ENCODE data around the gene BIRC3.

The BIRC3 gene

GRCh38 chr11:102386136-102386734 is 69.0 kb downstream of the BIRC3 start:
- Histone ChIP-seq H3K27me3 (ENCODE audit: insufficient read depth, low read length) (no peaks in the 10 kb centered on the region), H3K4me2 (ENCODE audit: low read length) (no peak overlapping the region), H3K9me3 (ENCODE audit: low read length) (no peaks in the 10 kb centered on the region), H3K27ac (ENCODE audit: low read depth, low read length, poor library complexity, severe bottlenecking) (no peak overlapping the region), H3K4me1 (ENCODE audit: insufficient read depth, low read length, severe bottlenecking) (no peaks in the 10 kb centered on the region), H3F3A (ENCODE audit: insufficient read depth, low read length) (0 out of 2 replicates have a peak, but pooled peaks cover 4% of the 10 kb centered on the region), H3K36me3 (ENCODE audit: insufficient read depth, low read length) (peaks cover 38% of the 10 kb centered on the region), H3K9me2 (ENCODE audit: low read depth, low read length) (no peaks in the 10 kb centered on the region), H3K9ac (ENCODE audit: low read length) (no peak overlapping the region), H2AFZ (ENCODE audit: low read length) (no peak overlapping the region), H3K79me2 (ENCODE audit: insufficient read depth, low read length) (no peaks in the 10 kb centered on the region), H3K4me3 (ENCODE audit: low read depth, low read length, poor library complexity, severe bottlenecking) (no peak overlapping the region), H4K20me1 (ENCODE audit: insufficient read depth, low read length) (no peaks in the 10 kb centered on the region)
- TF ChIP-seq, protein P1, sequence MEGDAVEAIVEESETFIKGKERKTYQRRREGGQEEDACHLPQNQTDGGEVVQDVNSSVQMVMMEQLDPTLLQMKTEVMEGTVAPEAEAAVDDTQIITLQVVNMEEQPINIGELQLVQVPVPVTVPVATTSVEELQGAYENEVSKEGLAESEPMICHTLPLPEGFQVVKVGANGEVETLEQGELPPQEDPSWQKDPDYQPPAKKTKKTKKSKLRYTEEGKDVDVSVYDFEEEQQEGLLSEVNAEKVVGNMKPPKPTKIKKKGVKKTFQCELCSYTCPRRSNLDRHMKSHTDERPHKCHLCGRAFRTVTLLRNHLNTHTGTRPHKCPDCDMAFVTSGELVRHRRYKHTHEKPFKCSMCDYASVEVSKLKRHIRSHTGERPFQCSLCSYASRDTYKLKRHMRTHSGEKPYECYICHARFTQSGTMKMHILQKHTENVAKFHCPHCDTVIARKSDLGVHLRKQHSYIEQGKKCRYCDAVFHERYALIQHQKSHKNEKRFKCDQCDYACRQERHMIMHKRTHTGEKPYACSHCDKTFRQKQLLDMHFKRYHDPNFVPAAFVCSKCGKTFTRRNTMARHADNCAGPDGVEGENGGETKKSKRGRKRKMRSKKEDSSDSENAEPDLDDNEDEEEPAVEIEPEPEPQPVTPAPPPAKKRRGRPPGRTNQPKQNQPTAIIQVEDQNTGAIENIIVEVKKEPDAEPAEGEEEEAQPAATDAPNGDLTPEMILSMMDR (IDR thresholded peaks at IDR 0.05; ENCODE audit: low read length) = no peak
- TF ChIP-seq EZH2 (IDR thresholded peaks at IDR 0.05; ENCODE audit: borderline replicate concordance, low read length) = no peak

DNA sequence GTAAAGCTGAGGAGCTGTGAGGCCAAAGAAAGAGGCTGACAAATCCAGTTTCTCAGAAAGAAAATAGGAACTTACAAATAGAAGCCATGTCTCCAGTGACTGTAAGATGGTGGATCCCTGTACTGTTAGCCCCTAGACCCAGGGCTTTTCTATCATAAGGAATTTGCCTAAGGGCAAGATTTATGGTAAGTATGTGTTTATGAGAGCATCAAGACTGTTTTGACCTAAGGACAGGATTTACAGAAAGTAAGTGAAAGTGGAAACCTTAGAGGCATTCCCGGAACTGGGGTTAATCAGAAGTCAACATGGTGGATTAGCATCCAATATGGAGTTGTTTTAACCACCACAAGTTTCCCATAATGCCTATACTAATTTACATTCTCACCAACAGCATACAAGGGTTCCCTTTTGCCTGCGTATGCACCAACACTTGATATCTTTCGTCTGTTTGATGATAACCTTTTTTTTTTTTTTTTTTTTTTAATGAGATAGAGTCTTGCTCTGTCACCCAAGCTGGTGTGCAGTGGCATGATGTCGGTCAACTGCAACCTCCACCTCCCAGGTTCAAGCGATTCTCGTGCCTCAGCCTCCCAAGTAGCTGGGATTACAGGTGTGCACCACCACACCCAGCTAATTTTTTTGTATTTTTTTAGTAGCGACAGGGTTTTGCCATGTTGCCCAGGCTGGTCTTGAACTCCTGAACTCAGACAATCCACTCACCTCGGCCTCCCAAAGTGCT is 69.9 kb downstream of the BIRC3 start:
- 0 out of 2 replicates have a peak, but pooled peaks cover 4% of the 10 kb centered on the region for H3F3A ChIP-seq (ENCODE audit: insufficient read depth, low read length)
- H3K36me3 ChIP-seq (ENCODE audit: insufficient read depth, low read length) = peaks cover 38% of the 10 kb centered on the region
- TF ChIP-seq, protein P1 (IDR thresholded peaks at IDR 0.05; ENCODE audit: low read length) = no peak
- no peak for TF ChIP-seq EZH2 (IDR thresholded peaks at IDR 0.05; ENCODE audit: borderline replicate concordance, low read length)
- no peak overlapping the region for H3K27ac ChIP-seq (ENCODE audit: low read depth, low read length, poor library complexity, severe bottlenecking)
- H3K4me3 ChIP-seq (ENCODE audit: low read depth, low read length, poor library complexity, severe bottlenecking) = no peak overlapping the region
- H3K79me2 ChIP-seq (ENCODE audit: insufficient read depth, low read length) = no peaks in the 10 kb centered on the region
- no peaks in the 10 kb centered on the region for H3K4me1 ChIP-seq (ENCODE audit: insufficient read depth, low read length, severe bottlenecking)
- H2AFZ ChIP-seq (ENCODE audit: low read length) = no peak overlapping the region
- no peaks in the 10 kb centered on the region for H3K9me2 ChIP-seq (ENCODE audit: low read depth, low read length)
- no peaks in the 10 kb centered on the region for H3K27me3 ChIP-seq (ENCODE audit: insufficient read depth, low read length)
- no peaks in the 10 kb centered on the region for H3K9me3 ChIP-seq (ENCODE audit: low read length)
- H3K4me2 ChIP-seq (ENCODE audit: low read length) = no peak overlapping the region
- no peak overlapping the region for H3K9ac ChIP-seq (ENCODE audit: low read length)
- no peaks in the 10 kb centered on the region for H4K20me1 ChIP-seq (ENCODE audit: insufficient read depth, low read length)

Data from OCI-LY1 (cell line).